ENCODE measurements around the gene PHACTR3.

Gene PHACTR3

DNA sequence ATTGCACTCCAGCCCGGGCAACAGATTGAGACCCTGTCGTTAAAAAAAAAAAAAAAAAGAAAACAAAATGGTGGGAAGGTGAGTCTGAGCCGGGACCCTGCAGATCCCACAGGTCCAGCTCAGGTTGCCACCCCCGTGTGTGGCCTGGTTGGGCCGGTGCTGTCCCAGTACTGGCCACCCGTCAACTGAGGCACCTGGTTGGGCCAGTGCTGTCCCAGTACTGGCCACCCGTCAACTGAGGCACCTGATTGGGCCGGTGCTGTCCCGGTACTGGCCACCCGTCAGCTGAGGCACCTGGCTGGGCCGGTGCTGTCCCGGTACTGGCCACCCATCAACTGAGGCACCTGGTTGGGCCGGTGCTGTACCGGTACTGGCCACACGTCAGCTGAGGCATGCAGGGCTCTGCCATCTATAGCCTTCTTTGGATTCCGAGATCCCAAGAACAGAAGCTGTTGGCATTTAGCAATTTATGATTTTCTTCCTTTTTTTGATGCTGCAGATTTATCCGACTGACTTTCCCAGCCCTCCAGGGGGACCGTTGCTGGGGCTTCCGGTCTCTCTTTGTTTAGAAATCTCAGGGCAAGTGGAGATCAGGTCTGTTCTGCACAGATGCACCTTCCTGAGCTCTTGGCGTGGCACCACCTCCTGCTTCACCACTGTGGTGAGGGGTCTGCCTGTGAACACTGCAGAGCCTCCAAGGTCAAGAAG is 215.3 kb downstream of the PHACTR3 start:
- TF ChIP-seq, protein P1, sequence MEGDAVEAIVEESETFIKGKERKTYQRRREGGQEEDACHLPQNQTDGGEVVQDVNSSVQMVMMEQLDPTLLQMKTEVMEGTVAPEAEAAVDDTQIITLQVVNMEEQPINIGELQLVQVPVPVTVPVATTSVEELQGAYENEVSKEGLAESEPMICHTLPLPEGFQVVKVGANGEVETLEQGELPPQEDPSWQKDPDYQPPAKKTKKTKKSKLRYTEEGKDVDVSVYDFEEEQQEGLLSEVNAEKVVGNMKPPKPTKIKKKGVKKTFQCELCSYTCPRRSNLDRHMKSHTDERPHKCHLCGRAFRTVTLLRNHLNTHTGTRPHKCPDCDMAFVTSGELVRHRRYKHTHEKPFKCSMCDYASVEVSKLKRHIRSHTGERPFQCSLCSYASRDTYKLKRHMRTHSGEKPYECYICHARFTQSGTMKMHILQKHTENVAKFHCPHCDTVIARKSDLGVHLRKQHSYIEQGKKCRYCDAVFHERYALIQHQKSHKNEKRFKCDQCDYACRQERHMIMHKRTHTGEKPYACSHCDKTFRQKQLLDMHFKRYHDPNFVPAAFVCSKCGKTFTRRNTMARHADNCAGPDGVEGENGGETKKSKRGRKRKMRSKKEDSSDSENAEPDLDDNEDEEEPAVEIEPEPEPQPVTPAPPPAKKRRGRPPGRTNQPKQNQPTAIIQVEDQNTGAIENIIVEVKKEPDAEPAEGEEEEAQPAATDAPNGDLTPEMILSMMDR (IDR thresholded peaks at IDR 0.05; ENCODE audit: borderline replicate concordance, insufficient read depth, low read depth, low read length) = no peak

DNA sequence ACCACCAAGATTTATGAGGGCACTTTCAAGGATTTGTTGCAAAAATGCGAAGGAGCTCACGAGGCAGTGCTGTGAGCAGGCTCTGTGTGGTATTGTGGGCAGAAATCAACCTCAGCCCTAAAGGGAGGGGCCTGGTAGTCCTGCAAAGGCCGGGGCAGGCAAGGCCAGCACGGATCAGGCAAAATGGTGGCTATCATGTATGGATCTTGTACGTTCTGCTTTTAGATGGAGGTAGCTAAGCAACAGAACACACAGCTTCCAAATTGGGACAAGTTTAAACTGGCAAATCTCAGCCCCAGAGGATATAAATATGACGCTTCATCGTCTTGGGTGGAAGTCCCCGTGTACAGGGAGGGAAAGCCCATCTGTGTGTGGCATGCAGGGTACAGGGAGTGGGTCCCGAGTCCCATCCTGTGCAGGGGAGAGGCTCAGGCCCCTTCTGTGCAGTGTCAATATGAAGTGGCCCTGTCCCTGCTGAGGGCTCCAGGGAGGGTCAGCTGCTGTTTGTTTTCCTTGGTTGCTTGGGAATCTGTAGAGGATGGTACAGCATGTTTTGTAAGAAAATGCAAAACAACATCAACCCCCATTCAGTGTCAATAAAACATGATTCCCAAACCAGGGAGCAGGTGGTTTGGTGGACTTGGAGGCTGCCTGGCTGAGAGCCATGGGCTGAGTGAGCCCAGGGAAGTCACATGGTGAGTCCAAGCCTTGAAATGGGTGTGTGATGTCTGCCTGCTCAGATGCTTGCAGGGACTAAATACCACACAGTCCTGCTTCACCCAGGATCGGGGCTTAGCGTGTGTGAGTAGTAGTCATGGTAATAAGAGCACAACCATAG is 216.1 kb downstream of the PHACTR3 start:
- no peak overlapping the region for H3K4me3 ChIP-seq (ENCODE audit: low read depth, low read length)
- TF ChIP-seq, protein P1 (IDR thresholded peaks at IDR 0.05; ENCODE audit: borderline replicate concordance, insufficient read depth, low read depth, low read length) = no peak

More for the DNA sequence above, 215.3 kb downstream of the PHACTR3 start:
- no peak overlapping the region for H3K4me3 ChIP-seq (ENCODE audit: low read depth, low read length)

DNA sequence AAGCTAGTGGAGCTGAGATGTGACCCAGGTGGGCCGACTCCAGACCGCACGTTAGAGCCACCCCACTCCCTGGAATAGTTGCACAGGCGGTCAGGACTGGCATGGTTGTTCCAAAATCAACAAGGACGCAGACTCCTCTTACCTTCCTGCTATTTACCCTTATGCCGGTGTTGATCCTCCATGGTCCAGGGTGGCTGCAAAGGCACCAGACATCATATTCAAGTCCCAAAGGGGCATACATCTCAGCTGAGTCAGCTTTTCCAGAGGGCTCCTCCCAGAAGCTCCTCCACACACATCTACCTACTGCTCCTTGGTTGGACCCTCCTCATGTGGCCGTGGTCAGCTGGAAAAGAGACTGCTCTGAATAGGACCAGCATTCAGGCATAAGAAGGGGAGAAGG is 216.9 kb downstream of the PHACTR3 start:
- TF ChIP-seq, protein P1 (IDR thresholded peaks at IDR 0.05; ENCODE audit: borderline replicate concordance, insufficient read depth, low read depth, low read length) = no peak
- no peak overlapping the region for H3K4me3 ChIP-seq (ENCODE audit: low read depth, low read length)

DNA sequence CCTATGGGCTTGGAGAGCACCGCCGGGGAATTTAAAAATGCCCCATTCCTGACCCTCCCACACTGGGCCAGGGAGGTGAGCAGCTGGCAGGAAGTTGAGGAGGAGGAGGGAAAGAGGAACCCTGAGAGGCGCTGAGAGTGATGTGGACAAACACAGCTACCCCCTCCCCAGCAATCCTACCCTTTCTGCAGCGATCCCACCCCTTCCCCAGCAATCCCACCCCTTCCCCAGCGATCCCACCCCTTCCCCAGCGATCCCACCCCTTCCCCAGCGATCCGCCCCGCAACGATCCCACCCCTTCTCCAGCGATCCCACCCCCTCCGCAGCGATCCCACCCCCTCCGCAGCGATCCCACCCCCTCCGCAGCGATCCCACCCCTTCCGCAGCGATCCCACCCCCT is 217.4 kb downstream of the PHACTR3 start:
- TF ChIP-seq, protein P1 (IDR thresholded peaks at IDR 0.05; ENCODE audit: borderline replicate concordance, insufficient read depth, low read depth, low read length) = no peak
- H3K4me3 ChIP-seq (ENCODE audit: low read depth, low read length) = no peak overlapping the region

DNA sequence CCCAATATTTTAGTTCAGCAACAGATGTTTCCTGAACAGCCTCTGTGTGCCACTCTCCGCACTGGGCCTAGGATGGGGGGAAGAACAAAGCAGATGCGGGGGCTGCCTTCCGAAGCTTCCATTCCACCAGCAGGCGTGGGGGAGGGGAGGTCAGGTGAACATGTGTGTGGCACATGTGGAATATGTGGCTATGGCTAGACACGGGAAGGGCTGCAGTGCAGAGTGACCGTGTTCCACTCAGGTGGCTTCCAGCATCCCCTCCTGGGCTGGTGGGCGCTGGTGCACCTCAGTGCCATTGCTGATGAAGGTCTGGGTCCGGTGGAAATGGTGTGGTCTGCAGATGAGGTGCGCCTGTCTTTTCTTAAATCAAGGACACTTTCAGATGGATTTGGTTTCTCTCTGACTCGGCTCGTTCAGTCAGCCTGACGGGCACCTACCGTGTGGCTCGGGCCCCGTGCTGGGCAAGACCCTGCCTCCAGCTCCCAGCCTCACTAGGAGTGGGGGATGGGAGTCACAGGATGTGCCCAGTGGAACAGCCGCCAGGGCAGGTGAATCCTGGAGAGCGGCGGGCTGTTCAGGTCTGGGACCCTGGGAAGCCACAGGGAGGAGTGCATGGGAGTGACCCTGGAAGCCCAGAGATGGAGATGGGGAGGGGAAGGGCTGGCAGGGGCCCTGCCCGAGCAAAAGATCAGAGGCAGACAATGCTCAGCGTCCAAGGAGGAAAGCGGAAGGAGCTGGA is 218.1 kb downstream of the PHACTR3 start:
- no peak overlapping the region for H3K4me3 ChIP-seq (ENCODE audit: low read depth, low read length)
- TF ChIP-seq, protein P1 (IDR thresholded peaks at IDR 0.05; ENCODE audit: borderline replicate concordance, insufficient read depth, low read depth, low read length) = no peak

DNA sequence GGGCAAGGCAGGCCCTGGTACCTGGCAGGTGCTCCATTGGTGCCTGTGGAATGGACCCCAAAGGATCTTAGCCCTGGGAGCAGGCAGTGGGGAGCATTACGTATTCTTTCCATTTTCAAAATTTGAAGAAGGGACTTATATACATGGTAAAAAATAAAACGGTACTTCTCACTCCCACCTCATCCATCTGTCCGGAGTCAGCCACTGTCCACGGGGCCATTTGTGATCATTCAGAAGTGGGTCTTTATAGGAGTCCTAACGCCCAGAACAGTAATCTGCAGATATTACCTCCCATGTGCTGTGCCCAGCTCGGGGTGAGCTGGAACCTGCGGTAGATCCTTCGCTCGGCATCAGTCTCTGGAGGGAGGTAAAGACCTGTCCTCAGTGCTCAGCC is 218.7 kb downstream of the PHACTR3 start:
- TF ChIP-seq, protein P1 (IDR thresholded peaks at IDR 0.05; ENCODE audit: borderline replicate concordance, insufficient read depth, low read depth, low read length) = no peak
- H3K4me3 ChIP-seq (ENCODE audit: low read depth, low read length) = no peak overlapping the region

Measured in GM12875 (cell line).